HUDEP-2 (cell line): ENCODE measurements around the gene APC.
A peak's percentile ranks its signal among the peaks of the same experiment; 100 is the strongest.

Experiments
- DNase-seq, 76 experiments: peaks; one replicate each; lab custom pipeline; 2025; ENCODE audit not compliant: unreplicated experiment in 76 of 76; lab: John Stamatoyannopoulos, UW

Gene APC

GRCh38 chr5:112776301-112776856, 38.7 kb downstream of the APC start:
- no peak for DNase-seq

GRCh38 chr5:112779531-112779930, 41.8 kb downstream of the APC start:
- no peak for DNase-seq

GRCh38 chr5:112784726-112785125, 47.0 kb downstream of the APC start:
- no peak for DNase-seq

GRCh38 chr5:112787261-112787660, 49.6 kb downstream of the APC start:
- no peak for DNase-seq

GRCh38 chr5:112787896-112788295, 50.2 kb downstream of the APC start:
- DNase-seq: no peak

GRCh38 chr5:112793201-112793600, 55.5 kb downstream of the APC start:
- DNase-seq: no peak

- no peak for DNase-seq
These were observed 56.7 kb downstream of the APC start for GRCh38 chr5:112794410-112794809.

GRCh38 chr5:112795342-112795741, 57.7 kb downstream of the APC start:
- DNase-seq: peak in 29 of 76 experiments; percentile 0 to 49 (median 16)

GRCh38 chr5:112795944-112796678, 58.4 kb downstream of the APC start:
- no peak for DNase-seq

- DNase-seq: no peak
These were observed 62.0 kb downstream of the APC start for GRCh38 chr5:112799661-112800060.

GRCh38 chr5:112800891-112801290, 63.2 kb downstream of the APC start:
- DNase-seq: no peak

GRCh38 chr5:112811023-112811422, 73.3 kb downstream of the APC start:
- DNase-seq: no peak

GRCh38 chr5:112812549-112812948, 74.9 kb downstream of the APC start:
- DNase-seq: no peak

GRCh38 chr5:112820246-112820645, 82.6 kb downstream of the APC start:
- no peak for DNase-seq

GRCh38 chr5:112822456-112822855, 84.8 kb downstream of the APC start:
- DNase-seq: no peak

- no peak for DNase-seq
These were observed 85.5 kb downstream of the APC start for GRCh38 chr5:112823181-112823580.

GRCh38 chr5:112823656-112824055, 86.0 kb downstream of the APC start:
- DNase-seq: no peak

GRCh38 chr5:112824197-112824596, 86.5 kb downstream of the APC start:
- no peak for DNase-seq

GRCh38 chr5:112830378-112830777, 92.7 kb downstream of the APC start:
- no peak for DNase-seq

GRCh38 chr5:112833971-112834370, 96.3 kb downstream of the APC start:
- DNase-seq: no peak

GRCh38 chr5:112844489-112844888, 106.8 kb downstream of the APC start:
- no peak for DNase-seq

GRCh38 chr5:112846556-112846955, 108.9 kb downstream of the APC start:
- no peak for DNase-seq

GRCh38 chr5:112847306-112847705, 109.6 kb downstream of the APC start:
- DNase-seq: no peak
